GM18508 (cell line): ENCODE measurements around the gene ITGB8.

Experiments used
- ATAC-seq: cut with Tn5 transposase; IDR thresholded peaks from one replicate; pipeline ENCODE4 v1.9.1; 2021; ENCODE audit warnings: moderate number of reproducible peaks; ENCODE audit not compliant: insufficient read depth, unreplicated experiment

Gene ITGB8

DNA sequence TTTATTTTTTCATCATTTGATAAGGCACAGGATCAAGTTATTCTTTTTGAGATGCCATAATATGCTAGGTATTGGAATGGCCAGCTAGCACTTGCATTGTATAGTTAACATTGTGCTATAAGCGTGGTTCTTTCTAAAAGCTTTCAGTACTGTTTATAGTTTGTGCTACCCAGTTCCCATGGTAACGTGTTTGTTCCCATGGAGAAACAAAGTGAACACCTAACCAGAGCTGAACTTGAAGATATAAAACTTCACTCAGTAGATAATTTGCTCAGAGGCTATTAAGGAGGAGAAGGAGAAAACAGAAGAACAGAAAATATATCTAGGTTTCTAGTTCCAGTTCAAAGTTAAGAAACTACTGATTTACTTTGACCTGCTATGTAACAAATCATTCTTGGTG, 23.6 kb upstream of the ITGB8 start:
- ATAC-seq = peak; percentile 42

DNA sequence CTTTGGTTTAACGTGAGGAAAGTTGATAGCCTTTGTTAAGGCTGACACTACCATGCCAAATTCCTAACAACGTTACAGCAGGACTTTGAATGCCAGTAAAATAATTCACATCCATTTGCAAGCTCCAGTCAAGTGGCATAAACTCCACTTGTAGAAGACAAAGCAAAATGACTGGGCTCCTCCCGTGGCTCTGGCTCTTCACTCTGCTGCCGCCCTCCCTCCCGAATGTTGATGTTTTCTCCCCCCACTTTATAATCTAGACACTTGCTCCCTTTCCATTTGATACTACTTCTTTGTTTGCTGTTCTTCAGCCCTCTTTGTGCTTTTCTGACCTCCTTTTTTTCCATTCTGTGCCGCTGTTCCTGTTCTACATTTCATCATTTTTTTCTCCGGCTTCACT, 22.8 kb upstream of the ITGB8 start:
- ATAC-seq = no peak

- no peak for ATAC-seq
These were observed 20.4 kb upstream of the ITGB8 start for GRCh38 chr7:20310301-20310700.

- no peak for ATAC-seq
These were observed 19.5 kb upstream of the ITGB8 start for GRCh38 chr7:20310963-20311742.

DNA sequence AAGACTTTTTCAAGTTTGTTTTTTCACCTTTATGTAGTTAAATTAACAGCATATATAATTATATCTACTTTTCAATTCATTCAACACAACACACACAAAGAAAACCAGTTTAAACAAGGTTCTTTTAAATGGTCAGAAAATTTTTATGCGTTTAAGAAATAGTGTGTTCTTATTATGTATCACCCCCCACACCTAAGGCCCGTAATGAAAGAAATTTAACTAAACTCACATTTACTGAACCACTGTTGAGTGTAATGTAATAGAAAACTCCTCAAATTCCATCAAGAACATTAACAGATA, 19.0 kb upstream of the ITGB8 start:
- ATAC-seq = no peak

- no peak for ATAC-seq
These were observed 18.1 kb upstream of the ITGB8 start for GRCh38 chr7:20312562-20312961.

GRCh38 chr7:20313626-20314025, 17.1 kb upstream of the ITGB8 start:
- no peak for ATAC-seq

- no peak for ATAC-seq
These were observed 16.5 kb upstream of the ITGB8 start for GRCh38 chr7:20314198-20314597.

DNA sequence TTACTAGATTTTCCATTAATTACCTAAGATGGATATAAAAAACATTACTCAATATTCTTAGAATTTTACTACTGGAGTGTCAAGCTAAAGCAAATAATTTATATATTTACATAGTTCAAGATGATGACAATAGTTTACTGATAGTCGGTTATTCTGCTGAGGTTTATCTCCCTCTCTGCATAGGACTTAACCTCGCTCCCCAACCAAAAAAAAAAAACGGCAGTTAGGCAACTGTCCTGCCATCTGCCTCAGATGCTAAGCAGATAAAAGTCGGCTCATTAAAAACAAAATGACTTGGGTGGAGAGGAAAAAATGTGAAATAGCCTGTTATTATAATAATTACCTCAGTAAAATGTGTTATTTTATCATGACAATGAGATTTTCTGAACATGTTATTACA, 14.0 kb upstream of the ITGB8 start:
- ATAC-seq = no peak

DNA sequence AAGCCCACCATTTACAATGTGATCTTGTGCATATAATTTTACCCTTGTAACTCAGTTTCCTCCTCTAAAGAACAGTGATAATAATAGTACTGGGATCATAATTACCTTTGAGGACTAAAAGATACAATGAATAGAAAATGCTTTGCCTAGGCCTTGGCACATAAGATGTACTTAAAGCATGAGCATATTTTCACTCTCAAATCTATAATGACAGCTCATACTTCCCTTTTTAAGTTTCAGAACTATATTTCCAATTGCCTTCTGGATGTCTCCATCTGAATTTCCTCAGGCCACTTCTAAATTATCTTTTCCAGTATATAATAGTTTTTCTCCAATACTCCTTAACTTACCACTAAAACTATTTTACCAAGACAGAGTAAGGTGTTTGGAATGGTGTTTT, 13.3 kb upstream of the ITGB8 start:
- no peak for ATAC-seq

DNA sequence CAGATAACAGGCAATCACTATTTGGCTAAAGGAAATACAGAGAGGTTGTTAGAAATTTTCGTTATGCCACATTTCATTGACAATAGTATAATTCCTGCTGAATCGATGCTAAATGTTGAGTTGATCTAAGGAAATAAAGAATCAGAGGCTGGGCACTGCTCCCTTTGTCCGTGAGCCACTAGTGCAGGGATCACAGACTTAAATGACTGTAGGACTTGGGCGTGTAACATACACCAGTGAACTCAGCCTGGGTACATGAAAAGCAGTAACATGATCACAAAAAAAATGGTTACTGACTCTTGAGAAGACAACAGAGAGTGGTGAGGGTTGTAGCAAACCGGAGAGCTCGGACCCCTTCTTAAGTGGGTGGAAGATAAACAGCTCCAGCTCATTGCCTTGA, 11.8 kb upstream of the ITGB8 start:
- no peak for ATAC-seq

- ATAC-seq = no peak
These were observed 10.4 kb upstream of the ITGB8 start for GRCh38 chr7:20320322-20320721.

DNA sequence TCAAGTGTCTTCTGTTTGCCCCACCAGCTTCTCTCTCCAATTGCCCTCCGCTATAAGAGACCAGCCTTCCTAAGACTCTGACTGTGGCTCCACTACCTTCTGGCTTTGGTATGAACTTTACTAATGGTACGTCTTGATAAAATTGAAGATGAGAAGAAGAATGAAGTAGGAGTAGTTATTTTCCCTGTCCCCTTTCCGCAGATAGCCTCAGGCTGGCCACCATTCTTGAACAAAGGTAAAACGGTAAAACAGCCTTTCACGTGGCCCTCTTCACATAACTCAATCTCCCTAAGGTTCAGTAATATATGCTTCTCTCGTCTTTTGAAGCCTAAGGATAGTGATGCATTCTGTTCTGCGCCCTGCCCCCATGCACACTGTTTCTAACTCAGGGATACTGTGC, 9.9 kb upstream of the ITGB8 start:
- ATAC-seq = no peak

- no peak for ATAC-seq
These were observed 7.1 kb upstream of the ITGB8 start for GRCh38 chr7:20323595-20323994.

- no peak for ATAC-seq
These were observed 4.4 kb upstream of the ITGB8 start for GRCh38 chr7:20326342-20326741.

DNA sequence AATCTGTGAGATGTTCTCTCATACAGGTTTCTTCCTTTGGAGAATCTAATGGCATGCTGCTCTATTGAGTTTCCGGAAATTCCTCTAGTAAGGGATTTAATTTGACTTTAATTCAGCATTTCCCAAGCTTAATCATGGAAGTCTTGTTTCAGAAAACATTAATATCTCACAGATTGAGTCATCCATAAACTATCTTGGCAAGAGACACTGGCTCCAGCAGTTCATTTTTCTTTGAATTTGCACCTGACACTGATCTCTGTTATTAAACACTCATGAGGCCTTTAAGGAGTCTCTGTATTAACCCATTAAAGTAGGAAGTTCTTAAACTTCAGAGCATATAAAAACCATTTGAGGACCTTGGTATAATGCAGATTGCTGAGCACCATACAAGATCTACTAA, 3.6 kb upstream of the ITGB8 start:
- ATAC-seq = no peak

DNA sequence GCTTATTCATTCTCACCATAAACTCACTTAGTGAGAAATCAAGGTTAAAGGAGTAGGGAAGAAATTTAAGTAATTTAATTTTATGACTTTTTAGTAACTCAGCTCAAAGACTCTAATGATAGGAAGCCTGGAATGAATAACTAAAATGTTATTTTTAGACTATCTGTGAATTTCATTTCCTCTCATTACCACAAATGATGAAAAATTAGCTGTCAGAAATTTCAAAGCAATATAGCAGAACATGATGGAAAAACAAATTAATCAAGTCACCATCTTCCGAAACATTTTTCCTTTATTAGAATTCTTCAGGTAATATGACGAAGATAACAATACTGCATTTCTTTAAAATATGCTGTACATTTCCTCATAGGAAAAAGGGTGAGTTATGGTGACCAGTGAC, 2.7 kb upstream of the ITGB8 start:
- no peak for ATAC-seq

DNA sequence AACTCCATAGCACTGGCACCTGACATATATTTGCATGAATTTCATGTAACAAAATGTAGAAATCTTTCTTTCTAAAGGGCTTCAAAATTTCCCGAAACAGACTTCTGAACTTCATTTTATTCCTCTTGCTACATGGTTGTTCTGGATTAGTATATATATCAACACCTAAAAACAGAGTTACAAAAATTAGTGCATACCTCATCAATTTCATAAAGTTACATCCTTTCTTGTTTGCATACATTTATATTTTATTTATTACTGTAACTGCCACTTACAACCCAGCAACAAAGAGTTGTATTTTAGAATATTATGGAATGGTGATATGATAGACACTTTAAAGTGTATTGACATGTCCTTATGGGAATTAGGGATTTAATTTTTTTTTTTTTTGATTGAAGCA, 2.0 kb upstream of the ITGB8 start:
- no peak for ATAC-seq

DNA sequence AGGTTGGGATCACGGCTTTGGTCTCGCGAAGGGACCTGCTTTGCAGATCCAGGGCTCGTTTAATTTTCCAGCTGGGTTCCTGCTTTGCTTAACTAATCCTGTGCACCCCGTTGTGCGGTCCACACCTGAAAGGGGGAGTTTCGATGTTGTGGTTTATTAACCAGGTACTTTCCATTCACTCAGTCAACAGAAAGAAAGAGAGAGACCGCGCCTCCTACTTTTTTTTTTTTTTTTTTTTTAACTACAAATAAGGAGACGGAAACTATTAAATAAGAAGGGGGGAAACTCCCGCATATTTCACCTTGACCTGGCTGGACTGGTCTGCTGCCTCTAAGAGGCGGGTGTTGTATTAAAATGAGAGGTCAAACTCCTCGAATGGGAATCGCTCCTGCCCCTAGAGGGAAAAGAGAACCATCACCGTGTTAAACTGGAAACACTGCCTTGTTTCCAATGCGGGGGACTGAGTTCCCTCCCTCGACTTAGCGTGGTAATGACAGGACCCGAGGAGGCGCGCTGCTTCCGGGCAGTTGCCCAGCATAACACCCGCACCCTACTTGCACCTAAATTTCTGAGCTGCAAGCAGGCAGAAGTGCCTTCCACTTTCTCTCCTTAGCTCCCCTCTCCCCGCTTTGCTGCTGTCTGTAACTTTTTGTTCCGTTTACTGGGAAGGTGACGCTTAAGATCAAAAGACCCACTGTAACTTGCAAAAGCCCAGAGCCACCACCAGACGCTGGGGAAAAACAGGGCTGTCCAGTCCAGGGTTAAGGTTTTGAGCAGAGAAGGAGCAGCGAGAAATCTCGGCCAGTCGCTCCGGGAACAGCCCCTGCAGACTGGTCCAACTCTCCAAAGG, 1.1 kb upstream of the ITGB8 start:
- ATAC-seq = peak; percentile 48

GRCh38 chr7:20330928-20331909, 519 bp downstream of the ITGB8 start:
- ATAC-seq = peak; percentile 12
